GM12878 (cell line): ENCODE data around the gene AKR1B1. TPM values are rescaled to one million over a fixed set of nuclear protein-coding genes. Genes with fewer than 3 reads are reported as not detected.

Experiments
- ATAC-seq: fragments of 200-7000 bp; cut with Tn5 transposase; 3 replicates; pipeline ENCODE4 v1.9.1; 2020; ENCODE audit warnings: mild to moderate bottlenecking, moderate library complexity
- BruUV-seq: library from RNA; stranded (reverse); fragments of 400-500 nt; replicated peaks from 2 replicates; lab custom pipeline; 2021; lab: Mats Ljungman, UMichigan
- CTCF ChIA-PET: fragments of 300-600 bp; sonication (Branson Sonifier 250); formaldehyde crosslinking; extraction: SDS; loops from one replicate; lab custom pipeline; 2021; ENCODE audit warnings: inconsistent platforms; lab: Yijun Ruan, JAX
- POLR2A ChIA-PET: fragments of 350-600 bp; formaldehyde crosslinking; extraction: SDS; loops from one replicate; lab custom pipeline; 2021; ENCODE audit warnings: inconsistent platforms; lab: Charles Lee
- RAD21 ChIA-PET: fragments of 300-600 bp; sonication (Branson Sonifier 250); formaldehyde crosslinking; loops from one replicate; lab custom pipeline; 2023; ENCODE audit warnings: antibody characterized with exemption; ENCODE audit not compliant: unreplicated experiment; lab: Charles Lee
- SMC1A ChIA-PET: fragments of 300-600 bp; sonication (Branson Sonifier 250); formaldehyde crosslinking; loops from one replicate; lab custom pipeline; 2023; ENCODE audit not compliant: unreplicated experiment, uncharacterized antibody; lab: Charles Lee
- DNase-seq: peaks from one replicate; pipeline ENCODE4 v3.0.0-alpha.2; 2011; ENCODE audit warnings: low read depth, low spot score
- FAIRE-seq: peaks from 3 replicates; lab custom pipeline; 2011; peaks lifted over from hg19 to GRCh38; lab: Jason Lieb, UNC
- H2AFZ ChIP-seq: 2 replicates; pipeline ENCODE4 v1.6.0; 2011; ENCODE audit warnings: low read depth, low read length, control low read depth; ENCODE audit not compliant: control insufficient read depth
- H3K27ac ChIP-seq: 2 replicates; pipeline ENCODE4 v1.5.1; 2011; ENCODE audit warnings: control low read depth; ENCODE audit not compliant: control insufficient read depth, insufficient read depth
- H3K27me3 ChIP-seq, 2 experiments: replicated peaks in 1 of 2; 2 replicates each; pipeline versions ENCODE4 v1.6.0 to v1.6.1; 2011; ENCODE audit warnings: low read length in 1 of 2; ENCODE audit not compliant: control insufficient read depth in 2 of 2, insufficient read depth in 2 of 2
- H3K36me3 ChIP-seq, 2 experiments: 2 replicates each; pipeline ENCODE4 v1.5.1; 2011; ENCODE audit warnings: low read length in 1 of 2; ENCODE audit not compliant: control insufficient read depth in 2 of 2, insufficient read depth in 2 of 2
- H3K4me1 ChIP-seq: 2 replicates; pipeline ENCODE4 v1.6.1; 2011; ENCODE audit warnings: mild to moderate bottlenecking, low read length, moderate library complexity, mixed read lengths; ENCODE audit not compliant: control insufficient read depth, insufficient read depth
- H3K4me2 ChIP-seq: 2 replicates; pipeline ENCODE4 v1.6.0; 2011; ENCODE audit warnings: control low read depth; ENCODE audit not compliant: control insufficient read depth, insufficient read depth
- H3K4me3 ChIP-seq: fragments of 200-600 bp; sonication (generic); 2 replicates; pipeline ENCODE4 v1.5.1; 2016
- H3K79me2 ChIP-seq: 2 replicates; pipeline ENCODE4 v1.6.0; 2011; ENCODE audit warnings: low read length; ENCODE audit not compliant: control insufficient read depth, insufficient read depth
- H3K9ac ChIP-seq: 2 replicates; pipeline ENCODE4 v1.8.0; 2011; ENCODE audit warnings: low read length, control low read depth, mixed read lengths; ENCODE audit not compliant: control insufficient read depth, insufficient read depth
- H3K9me3 ChIP-seq: replicated peaks from 3 replicates; pipeline ENCODE4 v1.5.1; 2011; ENCODE audit warnings: mild to moderate bottlenecking, low read length; ENCODE audit not compliant: control insufficient read depth, insufficient read depth
- H4K20me1 ChIP-seq: 2 replicates; pipeline ENCODE4 v1.6.0; 2011; ENCODE audit not compliant: control insufficient read depth, insufficient read depth
- ATF2 ChIP-seq: IDR thresholded peaks from 2 replicates; pipeline ENCODE4 v1.6.1; 2012; ENCODE audit warnings: low read length, inconsistent platforms
- BACH1 ChIP-seq: fragments of 450-650 bp; IDR thresholded peaks from 2 replicates; pipeline ENCODE4 v1.6.1; 2017; ENCODE audit warnings: mild to moderate bottlenecking, borderline replicate concordance
- BCLAF1 ChIP-seq: fragments of 450-650 bp; IDR thresholded peaks from 2 replicates; pipeline ENCODE4 v1.6.1; 2017; ENCODE audit warnings: antibody characterized with exemption, mild to moderate bottlenecking, moderate library complexity
- CBX3 ChIP-seq: fragments of 200-600 bp; sonication (generic); IDR thresholded peaks from 2 replicates; pipeline ENCODE4 v1.6.1; 2016; ENCODE audit warnings: low read depth, borderline replicate concordance
- GABPA ChIP-seq: IDR thresholded peaks from 2 replicates; pipeline ENCODE4 v1.6.1; 2014; ENCODE audit warnings: antibody characterized with exemption, low read depth, mild to moderate bottlenecking, inconsistent platforms
- HCFC1 ChIP-seq: fragments of 150-350 bp; IDR thresholded peaks from 2 replicates; pipeline ENCODE4 v1.6.1; 2014; ENCODE audit warnings: low read length
- MTA3 ChIP-seq: IDR thresholded peaks from 2 replicates; pipeline ENCODE4 v1.6.1; 2012; ENCODE audit warnings: low read length, inconsistent platforms, borderline replicate concordance
- NFXL1 ChIP-seq: fragments of 450-650 bp; IDR thresholded peaks from 2 replicates; pipeline ENCODE4 v1.6.1; 2017; ENCODE audit warnings: antibody characterized with exemption, mild to moderate bottlenecking, borderline replicate concordance
- NFYA ChIP-seq: IDR thresholded peaks from 2 replicates; pipeline ENCODE4 v1.6.1; 2011; ENCODE audit warnings: low read depth, mild to moderate bottlenecking, low read length, improper control_type of control experiment, borderline replicate concordance
- RCOR1 ChIP-seq: conservative IDR thresholded peaks from 2 replicates; pipeline ENCODE4 v1.6.1; 2012; ENCODE audit warnings: low read depth, low read length, improper control_type of control experiment
- SKIL ChIP-seq: fragments of 450-650 bp; IDR thresholded peaks from 2 replicates; pipeline ENCODE4 v1.6.1; 2017; ENCODE audit warnings: mild to moderate bottlenecking, low read depth, inconsistent platforms; ENCODE audit not compliant: poor library complexity, severe bottlenecking
- TAF1 ChIP-seq: IDR thresholded peaks from 2 replicates; pipeline ENCODE4 v1.6.1; 2011; ENCODE audit warnings: mild to moderate bottlenecking, low read depth, low read length, borderline replicate concordance
- ZNF217 ChIP-seq: fragments of 450-650 bp; IDR thresholded peaks from 2 replicates; pipeline ENCODE4 v1.6.1; 2017; ENCODE audit warnings: antibody characterized with exemption, mild to moderate bottlenecking
- ZNF384 ChIP-seq: IDR thresholded peaks from 2 replicates; pipeline ENCODE4 v1.6.1; 2012; ENCODE audit warnings: low read depth, mild to moderate bottlenecking, low read length, improper control_type of control experiment, borderline replicate concordance
- ZNF592 ChIP-seq: fragments of 450-650 bp; IDR thresholded peaks from 2 replicates; pipeline ENCODE4 v1.6.1; 2017; ENCODE audit warnings: mild to moderate bottlenecking, moderate library complexity
- WGBS: methylation state at CpG from one replicate; pipeline ENCODE4 v1.1.6; 2016; ENCODE audit warnings: low lambda C conversion rate; ENCODE audit not compliant: insufficient replicate concordance, insufficient coverage; ENCODE audit errors: missing lambda C conversion rate; 5-methylcytosine and 5-hydroxymethylcytosine counted together
- in situ Hi-C: fragments of 300-500 bp; cut with MboI; formaldehyde crosslinking; loops from 9 replicates; pipeline ENCODE4 v1.14.3; 2018; ENCODE audit warnings: mixed read lengths
- intact Hi-C: fragments of 100-400 bp; cut with micrococcal nuclease; formaldehyde crosslinking; loops from one replicate; pipeline ENCODE4 v1.14.2; 2022; ENCODE audit not compliant: unreplicated experiment
- polyA plus RNA-seq, 11 experiments: library from polyadenylated mRNA; depleted of rRNA in 4 of 11; unstranded in 6 of 11; stranded (reverse) in 5 of 11; fragments of >200 nt; fragmentation: Nextera tagmentation in 4 of 11; fragmentation: Illumina TruSeq in 1 of 11; extraction: Ambion mirVana in 4 of 11; extraction: Trizol in 1 of 11; gene quantifications; 1 replicate in 1 of 11; 2 replicates in 10 of 11; pipeline versions ENCODE4 v1.2.1 to v1.2.3, GENCODE V29; 2011 to 2016; ENCODE audit warnings: inconsistent platforms in 2 of 11, missing spikeins in 2 of 11, low read depth in 1 of 11
- total RNA-seq, 4 experiments: library from RNA; depleted of rRNA in 3 of 4; stranded (reverse); fragments of >200 nt in 3 of 4; fragmentation: Illumina TruSeq in 1 of 4; extraction: Trizol in 1 of 4; gene quantifications; 2 replicates each; pipeline versions ENCODE4 v1.2.1 to v1.2.3, GENCODE V29; 2013 to 2021

The AKR1B1 gene
- total and polyA plus RNA-seq, 10 of the 15 experiments (the other 5 are each of a cell fraction or from before 2014, with no cell fraction given), result 40.4 to 252 (median 156) TPM

- WGBS, result 34% methylated on average over 3 of the region's 3 CpGs
- Histone ChIP-seq H3K27me3 (no peaks in the 10 kb centered on the region), H2AFZ (no peak overlapping the region), H3K27ac (no peak overlapping the region), H3K4me2 (no peak overlapping the region), H3K36me3 (no peaks in the 10 kb centered on the region), H3K9ac (no peak overlapping the region), H3K4me3 (no peak overlapping the region), H3K4me1 (no peaks in the 10 kb centered on the region), H3K79me2 (no peaks in the 10 kb centered on the region), H4K20me1 (no peaks in the 10 kb centered on the region), H3K9me3 (no peaks in the 10 kb centered on the region)
- no peak for FAIRE-seq
- DNase-seq, result no peak
- no peak for ATAC-seq
- SMC1A ChIA-PET, result interaction anchor here (1.0 kb wide), 2 partner anchors 9 to 187 kb away, joined by 3 read pairs; no protein-coding TSS in a partner anchor
- BruUV-seq, result no TSS peak
- intact Hi-C loops, result no loop called here
- in situ Hi-C loops, result no loop called here
- CTCF ChIA-PET, result interaction anchor here (1.0 to 2.3 kb wide), 5 partner anchors 9 to 83 kb away, joined by 3 to 8 read pairs (median 3); no protein-coding TSS in a partner anchor
- POLR2A ChIA-PET, result no interaction called here
- RAD21 ChIA-PET, result no interaction called here
- TF ChIP-seq ZNF384 (no peak), BACH1 (no peak), SKIL (no peak), ZNF592 (no peak), ZNF217 (no peak), ATF2 (no peak), MTA3 (no peak), BCLAF1 (no peak), NFXL1 (no peak), GABPA (no peak), RCOR1 (no peak), TAF1 (no peak), NFYA (no peak), HCFC1 (no peak), CBX3 (no peak)
Observed at GRCh38 chr7:134419875-134420274, 39.0 kb downstream of the AKR1B1 start.
